WTC11 (cell line): Measurements from ENCODE around the gene DHRS1.
A peak's percentile ranks its signal among the peaks of the same experiment; 100 is the strongest.

Source experiments
- CREB1 ChIP-seq: sonication (generic); formaldehyde crosslinking; IDR thresholded peaks from 2 replicates; pipeline ENCODE4 v1.8.0; 2023; ENCODE audit warnings: mild to moderate bottlenecking, missing genetic modification reagents
- CTCF ChIP-seq: fragments of 200-600 bp; IDR thresholded peaks from 2 replicates; pipeline ENCODE4 v1.8.0; 2022; ENCODE audit warnings: antibody characterized with exemption
- FOXJ3 ChIP-seq: sonication (generic); formaldehyde crosslinking; IDR thresholded peaks from 2 replicates; pipeline ENCODE4 v1.9.0; 2021; ENCODE audit warnings: missing genetic modification reagents, mild to moderate bottlenecking, borderline replicate concordance
- MXD4 ChIP-seq: fragments of 250-450 bp; sonication (Bioruptor Pico); IDR thresholded peaks from 2 replicates; pipeline ENCODE4 v1.8.0; 2021; ENCODE audit warnings: mild to moderate bottlenecking, moderate library complexity, borderline replicate concordance
- NR1H2 ChIP-seq: sonication (generic); formaldehyde crosslinking; IDR thresholded peaks from 2 replicates; pipeline ENCODE4 v1.9.0; 2021; ENCODE audit warnings: mild to moderate bottlenecking, moderate library complexity, missing genetic modification reagents
- NR2C2 ChIP-seq: sonication (generic); formaldehyde crosslinking; IDR thresholded peaks from 2 replicates; pipeline ENCODE4 v1.8.0; 2022; ENCODE audit warnings: mild to moderate bottlenecking, missing genetic modification reagents
- TEAD1 ChIP-seq: sonication (generic); formaldehyde crosslinking; IDR thresholded peaks from 2 replicates; pipeline ENCODE4 v1.8.0; 2022; ENCODE audit warnings: mild to moderate bottlenecking, missing genetic modification reagents
- ZBTB21 ChIP-seq: sonication (generic); formaldehyde crosslinking; IDR thresholded peaks from 2 replicates; pipeline ENCODE4 v1.8.1; 2023; ENCODE audit warnings: mild to moderate bottlenecking, missing genetic modification reagents, borderline replicate concordance
- ZMAT4 ChIP-seq: fragments of 250-450 bp; sonication (Bioruptor Pico); IDR thresholded peaks from 2 replicates; pipeline ENCODE4 v1.9.0; 2021; ENCODE audit warnings: mild to moderate bottlenecking
- TF ChIP-seq, protein P1 (sequence below): sonication (generic); formaldehyde crosslinking; IDR thresholded peaks from 2 replicates; pipeline ENCODE4 v1.8.1; 2023; ENCODE audit warnings: mild to moderate bottlenecking, missing genetic modification reagents, moderate library complexity

GRCh38 chr14:24299255-24300191, at the start of gene DHRS1, which contains the start of gene NOP9:
- TF ChIP-seq CTCF = no peak
- no peak for TF ChIP-seq ZMAT4 (CRISPR knock-in tag)
- TF ChIP-seq FOXJ3 (CRISPR knock-in tag) = no peak
- TF ChIP-seq NR1H2 = no peak
- no peak for TF ChIP-seq MXD4
- no peak for TF ChIP-seq ZBTB21
- TF ChIP-seq CREB1 (CRISPR knock-in tag) = peak; percentile 89
- TF ChIP-seq, protein P1, sequence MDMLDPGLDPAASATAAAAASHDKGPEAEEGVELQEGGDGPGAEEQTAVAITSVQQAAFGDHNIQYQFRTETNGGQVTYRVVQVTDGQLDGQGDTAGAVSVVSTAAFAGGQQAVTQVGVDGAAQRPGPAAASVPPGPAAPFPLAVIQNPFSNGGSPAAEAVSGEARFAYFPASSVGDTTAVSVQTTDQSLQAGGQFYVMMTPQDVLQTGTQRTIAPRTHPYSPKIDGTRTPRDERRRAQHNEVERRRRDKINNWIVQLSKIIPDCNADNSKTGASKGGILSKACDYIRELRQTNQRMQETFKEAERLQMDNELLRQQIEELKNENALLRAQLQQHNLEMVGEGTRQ (CRISPR knock-in tag) = no peak; the same call in 1 of the 2 replicates
- no peak for TF ChIP-seq NR2C2
- TF ChIP-seq TEAD1 (CRISPR knock-in tag) = peak; percentile 44; the same call in 1 of the 2 replicates
